GM19099 (cell line): ENCODE measurements around the gene CPS1.

Source experiments
- POLR2A ChIP-seq: IDR thresholded peaks from 3 replicates; pipeline ENCODE4 v1.6.1; 2011; ENCODE audit warnings: low read depth; ENCODE audit not compliant: insufficient read length; ENCODE audit errors: extremely low read depth

The CPS1 gene

GRCh38 chr2:210617732-210618330 lies 61.4 kb downstream of the CPS1 start:
- no peak for TF ChIP-seq POLR2A

DNA sequence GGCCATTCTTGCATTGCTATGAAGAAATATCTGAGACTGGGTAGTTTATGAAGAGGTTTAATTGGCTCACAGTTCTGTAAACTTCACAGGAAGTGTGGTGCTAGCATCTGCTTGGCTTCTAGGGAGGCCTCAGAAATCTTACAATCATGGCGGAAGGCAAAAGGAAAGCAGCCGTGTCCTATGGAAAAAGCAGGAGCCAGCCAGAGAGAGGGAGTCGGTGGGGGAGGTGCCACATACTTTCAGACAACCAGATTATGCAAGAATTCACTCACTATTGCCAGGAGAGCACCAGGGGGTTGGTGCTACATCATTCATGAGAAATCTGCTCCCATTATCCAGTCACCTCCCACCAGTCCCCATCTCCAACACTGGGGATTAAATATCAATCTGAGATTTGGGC lies 64.1 kb downstream of the CPS1 start:
- TF ChIP-seq POLR2A, result no peak

DNA sequence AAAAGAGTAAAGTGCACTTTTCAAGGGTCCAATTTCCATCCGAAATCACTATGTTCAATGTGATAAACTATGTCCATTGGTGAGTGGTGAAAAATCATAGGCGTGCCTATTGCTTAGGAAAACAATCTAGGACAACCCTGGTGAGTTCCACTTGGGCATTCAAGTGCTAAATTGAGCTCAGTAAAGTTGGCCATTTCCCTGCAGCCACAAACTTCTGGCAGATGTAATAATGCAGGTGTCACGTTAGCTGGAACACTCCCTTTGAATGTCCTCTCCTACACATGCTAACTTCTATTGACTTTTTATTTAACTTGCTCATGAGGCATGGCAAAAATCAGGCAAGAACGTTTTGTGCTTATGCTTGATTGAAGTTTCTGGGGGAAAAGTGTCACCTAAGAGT lies 67.1 kb downstream of the CPS1 start:
- TF ChIP-seq POLR2A, result no peak

DNA sequence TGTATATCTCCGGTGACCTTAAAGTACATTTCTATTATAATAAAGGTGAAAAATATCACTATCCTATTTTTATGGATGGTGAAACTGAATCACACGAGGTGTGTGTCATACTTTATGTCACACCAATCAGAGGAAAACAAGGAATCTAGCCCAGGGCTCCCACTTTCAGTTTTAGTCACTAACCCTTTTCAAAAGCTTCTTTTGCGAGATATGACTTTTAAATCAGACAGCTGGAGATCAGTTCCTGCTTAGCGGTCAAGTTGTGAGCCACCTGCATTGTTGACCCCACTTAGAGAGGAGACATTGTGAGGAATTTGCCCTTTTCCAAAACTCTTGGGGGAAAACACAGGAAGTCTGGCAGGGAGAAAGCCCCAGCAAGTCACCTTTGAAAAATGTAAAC lies 70.5 kb downstream of the CPS1 start:
- TF ChIP-seq POLR2A, result no peak

GRCh38 chr2:210630873-210631560 lies 74.6 kb downstream of the CPS1 start:
- TF ChIP-seq POLR2A, result no peak

GRCh38 chr2:210633699-210634098 lies 77.3 kb downstream of the CPS1 start:
- TF ChIP-seq POLR2A, result no peak

DNA sequence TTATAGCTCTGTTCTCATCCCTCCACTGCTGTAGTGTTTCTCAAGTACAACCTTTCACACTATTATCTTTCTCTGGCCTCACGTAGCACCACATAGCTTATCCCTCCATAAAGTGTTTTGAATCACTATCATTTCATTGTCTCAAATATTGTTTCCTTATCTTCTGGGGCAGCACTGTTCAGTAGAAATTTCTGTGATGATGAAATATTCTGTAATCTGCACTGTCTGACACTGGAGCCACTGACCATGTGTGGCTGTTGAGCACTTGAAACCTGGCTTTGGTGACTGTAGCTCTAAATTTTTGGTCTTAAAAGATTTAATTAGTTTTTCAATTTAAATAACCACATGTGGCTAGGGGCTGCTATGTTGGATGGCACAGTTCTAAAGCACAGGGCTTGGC lies 78.9 kb downstream of the CPS1 start:
- TF ChIP-seq POLR2A, result no peak

GRCh38 chr2:210642333-210642732 lies 85.9 kb downstream of the CPS1 start:
- no peak for TF ChIP-seq POLR2A

DNA sequence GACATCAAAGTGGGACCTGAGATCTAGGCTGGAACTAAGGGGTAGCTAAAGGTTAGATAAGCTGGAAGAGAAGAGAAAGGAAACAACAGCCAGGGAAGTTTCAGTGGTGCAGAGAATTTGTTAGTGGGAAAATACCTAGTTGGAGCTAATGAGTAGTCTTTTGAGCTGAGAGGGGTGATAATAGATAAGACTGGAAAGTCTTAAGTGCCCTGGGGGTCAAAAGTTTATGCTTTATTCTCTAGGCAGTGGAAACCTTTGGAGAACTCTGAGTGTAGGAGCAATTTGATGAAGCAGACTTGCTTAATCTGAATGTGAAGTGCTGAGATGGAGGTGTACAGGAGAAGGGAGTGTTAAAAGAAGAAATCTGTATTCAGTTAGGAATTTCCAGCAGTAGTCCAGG lies 90.8 kb downstream of the CPS1 start:
- TF ChIP-seq POLR2A, result no peak

GRCh38 chr2:210654091-210654490 lies 97.7 kb downstream of the CPS1 start:
- no peak for TF ChIP-seq POLR2A

DNA sequence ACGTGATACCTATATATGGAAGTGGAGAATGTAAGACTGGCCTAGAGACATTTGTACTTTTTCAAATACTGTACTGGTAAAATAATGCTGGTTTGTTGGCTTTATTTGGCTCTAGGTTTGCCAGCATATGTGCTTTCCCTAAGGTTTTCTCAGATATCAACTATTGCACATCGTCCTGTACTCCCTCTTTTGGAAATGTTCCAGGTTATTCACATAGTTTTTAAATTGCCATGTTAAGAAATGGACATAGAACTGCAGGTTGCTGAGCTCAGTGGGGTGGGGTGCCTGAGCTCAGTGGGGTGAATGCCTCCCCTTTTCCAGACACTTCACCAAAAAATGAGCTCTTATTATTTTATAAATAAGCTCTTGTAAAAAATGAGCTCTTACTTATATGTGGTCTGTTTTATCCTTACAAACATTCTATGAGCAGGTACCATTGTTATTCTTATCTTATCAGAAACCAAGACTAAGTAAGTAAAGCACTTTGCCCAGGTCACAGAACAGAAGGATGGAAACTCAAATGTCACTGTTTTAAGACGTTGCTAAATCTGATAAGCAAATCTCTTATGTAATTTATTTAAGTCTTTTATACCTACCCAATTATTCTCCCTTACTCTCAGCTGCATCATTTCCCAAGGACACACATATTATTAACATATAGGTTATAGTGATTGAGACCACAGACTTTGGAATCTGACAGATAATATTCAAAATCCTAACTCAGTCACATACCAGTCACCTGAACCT lies 99.0 kb downstream of the CPS1 start:
- TF ChIP-seq POLR2A, result no peak

DNA sequence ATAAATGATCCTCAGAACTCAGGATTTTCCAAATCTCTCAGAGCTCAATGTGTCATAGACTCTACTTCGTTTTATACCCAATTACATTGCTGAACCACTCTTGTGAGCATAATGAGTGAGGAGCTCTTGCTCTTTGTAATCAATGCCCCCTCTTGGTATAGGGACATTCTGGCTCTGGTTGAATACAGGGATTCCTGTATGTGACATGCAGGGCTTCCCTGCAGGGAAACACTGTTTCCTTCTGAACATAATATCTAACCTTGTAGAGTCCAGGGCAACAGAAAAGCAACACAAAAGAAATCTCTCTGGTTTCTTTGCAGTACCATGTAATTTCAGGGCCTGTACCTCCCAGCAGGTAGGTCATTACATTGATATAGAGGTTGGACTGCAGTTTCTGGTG lies 101.5 kb downstream of the CPS1 start:
- no peak for TF ChIP-seq POLR2A

DNA sequence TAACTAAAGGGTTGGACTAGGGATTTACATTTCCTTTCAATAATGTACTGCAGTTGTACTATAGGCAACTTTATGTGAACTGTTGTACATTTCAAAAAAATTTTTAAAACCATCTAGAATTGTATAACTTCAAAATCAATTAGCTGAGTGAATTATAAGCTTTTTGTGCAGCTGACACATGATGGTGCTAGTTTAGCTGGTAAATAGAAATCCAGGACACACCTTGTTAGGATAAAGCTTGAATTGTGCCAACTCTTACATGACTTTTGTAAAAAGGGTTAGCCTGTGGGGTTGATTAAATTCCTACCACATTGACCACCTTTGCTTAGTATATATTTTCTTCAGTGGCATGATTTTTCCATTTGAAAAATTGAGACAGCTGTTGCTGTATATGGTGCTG lies 104.4 kb downstream of the CPS1 start:
- no peak for TF ChIP-seq POLR2A

GRCh38 chr2:210662560-210662959 lies 106.2 kb downstream of the CPS1 start:
- TF ChIP-seq POLR2A, result no peak

DNA sequence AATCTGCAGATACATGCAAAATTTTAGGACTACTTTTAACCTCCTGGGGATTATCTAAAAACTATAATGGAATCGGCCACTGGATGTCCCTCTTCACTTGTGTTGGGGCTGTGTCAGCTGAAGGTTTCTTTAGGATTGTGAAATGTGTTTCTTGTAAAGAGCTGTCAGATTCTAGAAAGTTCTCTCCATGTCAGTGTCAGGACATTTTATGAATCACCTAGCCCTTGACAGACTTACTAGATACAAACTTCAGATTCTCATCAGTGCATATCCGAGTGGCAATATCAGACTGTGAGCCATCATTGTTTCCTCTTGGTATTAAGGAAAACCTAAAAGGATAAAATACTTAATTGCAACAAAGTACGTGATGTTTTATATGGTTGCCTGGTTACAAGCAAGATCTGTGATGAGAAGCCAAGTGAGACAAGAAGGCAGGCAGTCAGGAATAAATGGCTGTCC lies 107.3 kb downstream of the CPS1 start:
- TF ChIP-seq POLR2A, result no peak

- no peak for TF ChIP-seq POLR2A
These were observed 111.3 kb downstream of the CPS1 start for GRCh38 chr2:210667711-210668110.

- TF ChIP-seq POLR2A, result no peak
These were observed 114.7 kb downstream of the CPS1 start for GRCh38 chr2:210671065-210671464.

GRCh38 chr2:210673117-210673516 lies 116.7 kb downstream of the CPS1 start:
- no peak for TF ChIP-seq POLR2A
